Prostate gland (tissue), 2 donors: ENCODE data around the gene ADNP.

ENCODE experiments used
- CTCF ChIP-seq, 4 experiments: fragments of 200-600 bp in 2 of 4; fragments of 450-650 bp in 2 of 4; sonication (generic) in 2 of 4; IDR thresholded peaks; 1 replicate in 3 of 4; 2 replicates in 1 of 4; pipeline ENCODE4 v1.5.1; 2016 to 2019; ENCODE audit warnings: antibody characterized with exemption in 4 of 4, mild to moderate bottlenecking in 2 of 4, moderate library complexity in 2 of 4
- POLR2AphosphoS5 ChIP-seq: sonication (generic); formaldehyde crosslinking; IDR thresholded peaks from one replicate; pipeline ENCODE4 v1.6.1; 2017; ENCODE audit warnings: antibody characterized with exemption

- TF ChIP-seq CTCF (IDR thresholded peaks at IDR 0.05), result no peak
- no peak for TF ChIP-seq POLR2AphosphoS5
Measured at GRCh38 chr20:50845566-50846215, 85.5 kb downstream of the ADNP start.
